Tibial artery (tissue), 4 donors: ENCODE data around the gene NRN1.

Source experiments
- DNase-seq, 2 donors: peaks; one replicate each; pipeline ENCODE4 v3.0.0-alpha.2; 2019
- H3K27ac ChIP-seq, 2 donors: fragments of 200-600 bp; sonication (generic) in 1 of 2; 1 replicate in 1 of 2; 2 replicates in 1 of 2; pipeline ENCODE4 v1.5.1; 2018 to 2019; ENCODE audit warnings: mild to moderate bottlenecking in 1 of 2
- H3K27me3 ChIP-seq, 2 donors: fragments of 200-600 bp; sonication (generic) in 1 of 2; one replicate each; pipeline versions ENCODE4 v1.5.1 to v1.6.0; 2016 to 2019
- H3K36me3 ChIP-seq, 3 donors: fragments of 200-600 bp; sonication (generic) in 2 of 3; one replicate each; pipeline ENCODE4 v1.5.1; 2016 to 2019; ENCODE audit warnings: mild to moderate bottlenecking in 2 of 3
- H3K4me1 ChIP-seq, 4 donors: fragments of 200-600 bp; sonication (generic) in 2 of 4; 1 replicate in 3 of 4; 2 replicates in 1 of 4; pipeline ENCODE4 v1.5.1; 2016 to 2019
- H3K4me3 ChIP-seq, 2 donors: fragments of 200-600 bp; sonication (generic) in 1 of 2; 1 replicate in 1 of 2; 2 replicates in 1 of 2; pipeline ENCODE4 v1.5.1; 2018 to 2019; ENCODE audit warnings: mild to moderate bottlenecking in 2 of 2
- H3K9me3 ChIP-seq, 3 donors: fragments of 200-600 bp; sonication (generic) in 1 of 3; one replicate each; pipeline ENCODE4 v1.5.1; 2016 to 2019
- intact Hi-C: fragments of 100-400 bp; cut with DNase I; formaldehyde crosslinking; loops from one replicate; pipeline ENCODE4 v1.15.0; 2023; ENCODE audit warnings: low total_unique reads
- TF ChIP-seq, protein P1 (sequence below), 2 experiments: fragments of 200-600 bp in 1 of 2; fragments of 450-650 bp in 1 of 2; IDR thresholded peaks; one replicate each; pipeline ENCODE4 v1.5.1; 2017 to 2019; ENCODE audit warnings: antibody characterized with exemption in 2 of 2, mild to moderate bottlenecking in 1 of 2, moderate library complexity in 1 of 2

The NRN1 gene

DNA sequence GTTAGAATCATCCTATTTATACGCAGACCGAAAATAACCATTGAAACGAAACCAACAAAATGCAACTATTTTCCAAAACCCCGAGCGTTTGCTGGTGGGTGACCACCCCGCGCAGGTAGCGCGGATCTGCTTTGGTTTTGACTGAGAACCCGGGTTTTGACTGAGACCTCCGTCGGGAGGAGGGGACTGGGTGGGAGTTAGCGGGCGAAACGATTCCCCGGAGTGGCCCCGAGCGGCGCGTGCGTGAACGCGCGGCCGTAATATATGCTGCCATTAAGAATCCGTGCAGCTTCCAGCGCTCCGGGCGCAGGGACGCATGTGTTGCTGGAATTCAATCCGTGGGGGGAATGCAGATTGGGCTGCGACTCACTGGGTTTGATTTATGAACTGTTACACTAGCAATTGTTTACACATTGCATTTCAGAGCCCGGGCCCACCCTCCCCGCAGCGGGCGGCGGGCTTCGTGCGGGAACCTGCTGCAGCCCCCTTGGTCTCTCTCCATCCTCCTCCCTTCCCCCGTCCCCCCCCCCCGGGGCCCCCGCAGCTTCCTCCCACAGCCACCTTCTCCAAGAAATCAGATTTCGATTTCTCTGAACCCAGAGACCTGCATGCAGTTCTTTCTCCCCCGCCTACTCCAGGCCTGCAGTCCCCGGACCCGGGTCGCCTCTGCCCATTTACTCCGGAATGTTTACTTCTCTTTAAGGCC lies 9.9 kb downstream of the NRN1 start:
- Histone ChIP-seq H3K4me3 (peak overlapping the region; percentile 61 to 65), H3K4me1 (peaks cover 0 to 34% (median 18%) of the 10 kb centered on the region in 4 donors), H3K9me3 (no peaks in the 10 kb centered on the region), H3K27ac (peak overlapping the region; percentile 50 to 69), H3K36me3 (no peaks in the 10 kb centered on the region), H3K27me3 (peaks cover 9 to 78% of the 10 kb centered on the region in 2 donors)
- no peak for DNase-seq
- intact Hi-C loops = no loop called here
- TF ChIP-seq, protein P1, sequence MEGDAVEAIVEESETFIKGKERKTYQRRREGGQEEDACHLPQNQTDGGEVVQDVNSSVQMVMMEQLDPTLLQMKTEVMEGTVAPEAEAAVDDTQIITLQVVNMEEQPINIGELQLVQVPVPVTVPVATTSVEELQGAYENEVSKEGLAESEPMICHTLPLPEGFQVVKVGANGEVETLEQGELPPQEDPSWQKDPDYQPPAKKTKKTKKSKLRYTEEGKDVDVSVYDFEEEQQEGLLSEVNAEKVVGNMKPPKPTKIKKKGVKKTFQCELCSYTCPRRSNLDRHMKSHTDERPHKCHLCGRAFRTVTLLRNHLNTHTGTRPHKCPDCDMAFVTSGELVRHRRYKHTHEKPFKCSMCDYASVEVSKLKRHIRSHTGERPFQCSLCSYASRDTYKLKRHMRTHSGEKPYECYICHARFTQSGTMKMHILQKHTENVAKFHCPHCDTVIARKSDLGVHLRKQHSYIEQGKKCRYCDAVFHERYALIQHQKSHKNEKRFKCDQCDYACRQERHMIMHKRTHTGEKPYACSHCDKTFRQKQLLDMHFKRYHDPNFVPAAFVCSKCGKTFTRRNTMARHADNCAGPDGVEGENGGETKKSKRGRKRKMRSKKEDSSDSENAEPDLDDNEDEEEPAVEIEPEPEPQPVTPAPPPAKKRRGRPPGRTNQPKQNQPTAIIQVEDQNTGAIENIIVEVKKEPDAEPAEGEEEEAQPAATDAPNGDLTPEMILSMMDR (IDR thresholded peaks at IDR 0.05) = no peak

- DNase-seq = peak; percentile 61 to 88
- H3K36me3 ChIP-seq = no peaks in the 10 kb centered on the region
- H3K4me1 ChIP-seq = peaks cover 0 to 34% (median 18%) of the 10 kb centered on the region in 4 donors
- peak overlapping the region; percentile 50 to 69 for H3K27ac ChIP-seq
- no peaks in the 10 kb centered on the region for H3K9me3 ChIP-seq
- peak overlapping the region; percentile 61 to 65 for H3K4me3 ChIP-seq
- H3K27me3 ChIP-seq = peaks cover 9 to 74% of the 10 kb centered on the region in 2 donors
- intact Hi-C loops = no loop called here
- TF ChIP-seq, protein P1 (IDR thresholded peaks at IDR 0.05) = peak in 1 of 2 experiments; percentile 20
These were observed 10.6 kb downstream of the NRN1 start for GRCh38 chr6:5995949-5996713.

DNA sequence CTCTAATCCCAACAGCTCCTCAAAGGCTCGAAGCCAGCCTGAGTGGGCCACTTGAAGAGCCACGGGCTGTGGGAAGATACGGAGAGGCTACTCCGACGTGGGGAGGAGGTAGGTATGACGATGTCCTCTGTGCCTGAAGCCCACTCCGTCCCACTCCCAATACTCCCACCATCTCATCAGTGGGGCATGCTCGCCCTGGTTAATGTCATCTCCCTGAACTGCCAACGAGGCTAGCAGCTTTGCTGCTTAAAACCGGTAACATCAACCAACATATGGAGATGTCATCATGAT lies 11.1 kb downstream of the NRN1 start:
- intact Hi-C loops = no loop called here
- Histone ChIP-seq H3K9me3 (no peaks in the 10 kb centered on the region), H3K36me3 (no peaks in the 10 kb centered on the region), H3K27me3 (peaks cover 9 to 74% of the 10 kb centered on the region in 2 donors), H3K4me3 (peak overlapping the region; percentile 61 to 65), H3K4me1 (peaks cover 0 to 34% (median 18%) of the 10 kb centered on the region in 4 donors), H3K27ac (peak overlapping the region; percentile 50 to 69)
- DNase-seq = no peak
- TF ChIP-seq, protein P1 (IDR thresholded peaks at IDR 0.05) = no peak

- Histone ChIP-seq H3K9me3 (no peaks in the 10 kb centered on the region), H3K4me1 (peaks cover 0 to 34% (median 18%) of the 10 kb centered on the region in 4 donors), H3K36me3 (no peaks in the 10 kb centered on the region), H3K27me3 (peaks cover 9 to 72% of the 10 kb centered on the region in 2 donors), H3K27ac (no peak overlapping the region), H3K4me3 (no peak overlapping the region)
- intact Hi-C loops = no loop called here
- DNase-seq = no peak
- TF ChIP-seq, protein P1 (IDR thresholded peaks at IDR 0.05) = no peak
These were observed 11.6 kb downstream of the NRN1 start for GRCh38 chr6:5994999-5995657.

DNA sequence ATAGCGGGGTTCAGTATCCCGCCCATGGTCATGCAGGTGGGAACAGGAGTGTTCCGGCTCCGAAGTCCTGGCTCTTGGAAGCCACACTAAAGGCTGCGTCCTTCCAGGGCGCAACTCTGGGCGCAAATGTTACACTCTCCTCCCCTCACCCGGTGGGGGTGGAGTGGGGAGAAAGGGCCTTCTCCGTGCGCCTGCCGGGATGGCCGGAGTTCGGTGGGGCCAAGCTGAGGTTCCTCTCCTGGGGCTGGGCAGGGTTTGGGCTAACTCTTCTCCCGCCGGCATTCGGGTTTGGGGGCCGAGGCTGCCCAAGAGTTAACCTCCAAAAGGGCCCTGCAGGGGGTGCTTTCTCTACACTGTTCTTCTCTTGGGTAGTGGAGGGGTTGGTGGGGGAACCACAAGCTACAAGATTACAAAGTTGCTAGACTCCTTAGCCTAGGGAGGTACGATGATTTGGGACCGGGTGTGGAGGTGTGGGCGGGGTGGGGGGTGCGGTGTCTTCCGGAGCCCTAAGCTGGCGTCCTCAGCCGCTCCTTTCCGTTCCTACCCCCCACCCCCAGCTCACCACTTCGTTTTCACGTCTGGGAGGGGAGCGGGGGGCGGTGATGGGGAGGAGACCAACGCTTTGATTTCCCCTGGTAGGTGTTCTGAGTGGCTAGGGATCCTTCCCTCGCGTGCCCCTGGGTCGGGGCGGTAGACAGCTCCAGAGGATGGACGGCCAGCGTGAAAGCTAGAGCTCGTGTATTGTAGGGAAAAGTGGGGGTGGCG lies 12.3 kb downstream of the NRN1 start:
- Histone ChIP-seq H3K27me3 (peaks cover 9 to 65% of the 10 kb centered on the region in 2 donors), H3K36me3 (no peaks in the 10 kb centered on the region), H3K4me3 (no peak overlapping the region), H3K4me1 (peaks cover 0 to 32% (median 18%) of the 10 kb centered on the region in 4 donors), H3K27ac (no peak overlapping the region), H3K9me3 (no peaks in the 10 kb centered on the region)
- intact Hi-C loops = no loop called here
- TF ChIP-seq, protein P1 (IDR thresholded peaks at IDR 0.05) = no peak
- no peak for DNase-seq
